Stimulated activated naive CD4-positive, alpha-beta T cell (primary cell): Measurements from ENCODE around the gene MROH8.
"Not testable (repeated sequence)": the region's sequence is repeated elsewhere in the genome, so short reads cannot be mapped to it uniquely, and the experiment has no call there.

Experiments used
- DNase-seq, 6 experiments: peaks; one replicate each; lab custom pipeline; 2025; lab: John Stamatoyannopoulos, UW

MROH8 gene

DNA sequence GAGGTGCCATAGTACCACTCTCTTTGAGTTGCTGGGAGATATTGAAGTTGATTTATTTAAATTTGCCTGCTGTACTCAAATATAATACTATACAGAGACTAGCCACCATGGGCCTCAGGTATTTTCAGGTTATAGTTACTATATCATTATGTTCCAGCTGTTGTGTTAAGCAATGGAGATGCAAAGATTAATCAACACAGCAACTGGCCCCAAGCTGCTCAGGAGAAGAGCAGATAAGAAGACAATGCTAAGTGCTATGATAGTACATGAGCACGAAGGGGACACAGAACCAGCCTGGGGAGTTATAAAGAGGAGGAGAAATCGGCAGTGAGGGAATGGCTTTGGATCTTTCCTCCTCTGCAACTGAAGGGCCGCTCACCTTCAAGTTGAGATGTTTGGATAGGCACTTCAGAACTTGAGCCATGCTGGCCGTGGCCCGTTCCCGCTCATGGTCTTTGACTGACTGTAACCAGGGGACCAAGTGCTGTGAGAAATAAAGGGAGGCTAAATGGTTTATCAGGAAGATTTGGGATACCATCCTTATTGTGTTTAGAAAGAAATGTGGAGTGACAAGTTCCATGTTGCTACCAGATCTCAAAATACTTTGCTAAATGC lies 24.6 kb downstream of the MROH8 start:
- DNase-seq, result no peak

GRCh38 chr20:37152284-37152683 lies 27.1 kb downstream of the MROH8 start:
- no peak for DNase-seq

DNA sequence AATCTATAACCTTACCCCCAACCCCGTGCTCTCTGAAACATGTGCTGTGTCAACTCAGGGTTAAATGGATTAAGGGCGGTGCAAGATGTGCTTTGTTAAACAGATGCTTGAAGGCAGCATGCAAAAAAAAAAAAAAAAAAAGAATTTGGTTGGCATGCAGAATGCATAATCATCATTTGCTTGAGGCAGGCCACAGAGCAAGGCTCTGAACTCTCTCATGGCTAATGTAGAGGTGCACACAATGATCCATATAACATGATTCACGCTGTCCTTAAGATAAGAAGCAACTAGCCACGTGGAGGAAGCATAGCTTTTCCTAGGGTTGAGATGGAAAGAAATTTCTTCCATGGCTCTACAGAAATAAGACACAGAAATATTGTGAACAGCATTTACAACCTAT lies 27.8 kb downstream of the MROH8 start:
- no peak for DNase-seq

- DNase-seq, result not testable (repeated sequence)
These were observed 28.5 kb downstream of the MROH8 start for GRCh38 chr20:37150864-37151263.

DNA sequence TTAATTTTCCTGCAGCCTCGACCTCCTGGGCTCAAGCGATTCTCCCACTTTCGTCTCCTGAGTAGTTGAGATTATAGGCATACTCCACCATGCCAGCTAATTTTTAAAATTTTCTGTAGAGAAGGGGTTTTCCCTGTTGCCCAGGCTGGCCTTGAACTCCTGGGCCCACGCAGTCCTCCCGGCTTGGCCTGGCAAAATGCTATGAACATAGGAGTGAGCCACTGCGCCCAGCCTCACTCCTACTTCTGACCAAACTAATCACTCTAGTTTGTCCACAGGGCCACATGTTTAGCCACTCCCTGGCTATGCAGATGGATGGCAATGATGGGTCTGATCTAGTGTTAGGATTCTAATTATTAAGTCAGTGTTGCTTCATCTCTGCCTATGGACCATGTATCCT lies 32.1 kb downstream of the MROH8 start:
- DNase-seq, result no peak

- no peak for DNase-seq
These were observed 34.4 kb downstream of the MROH8 start for GRCh38 chr20:37144856-37145404.

- DNase-seq, result no peak
These were observed 36.6 kb downstream of the MROH8 start for GRCh38 chr20:37142708-37143107.

DNA sequence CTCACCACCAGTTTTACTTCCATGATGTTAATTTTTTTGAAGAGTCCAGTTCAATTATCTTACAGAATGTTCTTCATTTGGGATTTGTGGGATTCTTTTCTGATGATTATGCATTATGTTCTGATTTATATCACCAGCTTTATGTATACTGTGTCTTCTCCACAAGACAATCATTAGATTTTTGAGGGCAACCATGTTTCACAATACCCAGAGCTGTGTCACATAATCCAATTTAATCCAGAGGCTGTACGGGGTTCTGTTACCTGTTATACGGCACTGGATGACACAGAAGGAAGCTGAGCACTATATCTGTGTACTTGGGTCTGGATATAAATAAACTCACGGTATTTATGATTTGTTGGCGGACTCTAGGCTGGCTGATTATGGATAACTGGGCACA lies 41.8 kb downstream of the MROH8 start:
- no peak for DNase-seq

GRCh38 chr20:37133952-37134351 lies 45.4 kb downstream of the MROH8 start:
- no peak for DNase-seq

DNA sequence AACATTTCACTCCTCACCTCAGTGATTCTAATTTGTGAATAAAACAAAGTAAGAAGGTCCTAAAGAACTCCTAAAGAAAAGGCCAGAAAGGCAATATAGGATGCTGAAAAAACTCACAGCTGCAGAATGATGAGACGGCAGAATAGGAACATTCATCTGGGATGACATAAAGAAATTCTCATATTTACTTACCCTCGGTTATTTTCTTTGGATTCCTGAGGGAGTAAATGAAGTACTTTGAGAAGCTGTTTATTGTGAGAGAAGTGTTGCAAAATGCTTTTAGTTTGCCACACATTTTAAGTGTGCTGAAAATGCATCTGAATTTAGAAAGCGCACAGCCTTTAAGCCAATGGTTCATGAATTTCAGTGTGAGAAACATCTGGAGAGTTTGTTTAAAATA lies 47.9 kb downstream of the MROH8 start:
- DNase-seq, result no peak

DNA sequence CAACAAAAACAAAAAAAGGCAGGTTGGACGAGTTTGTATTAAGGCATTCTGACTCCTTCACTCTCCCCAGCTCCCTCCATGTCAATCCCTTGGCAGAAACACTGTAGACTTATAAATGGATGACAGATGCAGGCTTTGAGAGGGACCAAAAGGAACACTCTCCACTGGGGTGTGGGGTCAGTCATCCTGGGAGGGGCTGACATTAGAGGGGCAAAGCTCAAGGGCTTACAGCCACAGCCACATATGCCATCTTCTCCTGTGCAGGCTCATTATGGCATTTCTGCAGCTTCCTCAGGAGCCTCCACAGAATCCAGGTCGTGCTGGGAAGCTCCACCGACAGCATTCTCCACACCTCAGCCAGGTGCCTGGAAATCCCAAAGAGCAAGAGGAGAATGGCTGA lies 50.5 kb downstream of the MROH8 start:
- DNase-seq, result no peak

DNA sequence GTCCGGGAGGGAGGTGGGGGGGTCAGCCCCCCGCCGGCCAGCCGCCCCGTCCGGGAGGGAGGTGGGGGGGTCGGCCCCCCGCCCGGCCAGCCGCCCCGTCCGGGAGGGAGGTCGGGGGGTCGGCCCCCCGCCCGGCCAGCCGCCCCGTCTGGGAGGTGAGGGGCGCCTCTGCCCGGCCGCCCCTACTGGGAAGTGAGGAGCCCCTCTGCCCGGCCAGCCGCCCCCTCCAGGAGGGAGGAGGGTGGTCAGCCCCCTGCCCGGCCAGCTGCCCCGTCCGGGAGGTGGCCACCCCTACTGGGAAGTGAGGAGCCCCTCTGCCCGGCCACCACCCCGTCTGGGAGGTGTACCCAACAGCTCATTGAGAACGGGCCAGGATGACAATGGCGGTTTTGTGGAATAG lies 53.1 kb downstream of the MROH8 start:
- DNase-seq, result not testable (repeated sequence)

- DNase-seq, result no peak
These were observed 55.9 kb downstream of the MROH8 start for GRCh38 chr20:37123441-37123840.

DNA sequence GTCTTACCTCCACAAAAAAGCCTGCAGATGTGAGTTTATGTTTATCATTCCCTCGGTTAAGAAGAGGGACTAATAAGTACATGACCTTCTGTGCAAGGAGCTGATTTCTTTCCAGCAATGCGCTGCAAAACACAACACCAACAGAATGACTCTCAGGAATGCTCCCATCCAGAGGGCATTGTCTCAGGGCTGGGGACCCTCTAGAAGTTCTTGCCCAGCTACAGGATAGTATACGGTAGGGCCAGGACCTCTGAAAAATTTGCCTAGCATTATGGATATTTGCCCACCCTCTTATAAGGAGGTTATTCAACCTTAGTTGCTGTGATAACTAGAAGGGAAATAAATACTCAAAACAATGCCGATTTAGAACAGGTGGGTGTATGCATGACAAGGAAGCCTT lies 58.9 kb downstream of the MROH8 start:
- DNase-seq, result no peak

GRCh38 chr20:37119356-37120036 lies 59.9 kb downstream of the MROH8 start:
- no peak for DNase-seq

DNA sequence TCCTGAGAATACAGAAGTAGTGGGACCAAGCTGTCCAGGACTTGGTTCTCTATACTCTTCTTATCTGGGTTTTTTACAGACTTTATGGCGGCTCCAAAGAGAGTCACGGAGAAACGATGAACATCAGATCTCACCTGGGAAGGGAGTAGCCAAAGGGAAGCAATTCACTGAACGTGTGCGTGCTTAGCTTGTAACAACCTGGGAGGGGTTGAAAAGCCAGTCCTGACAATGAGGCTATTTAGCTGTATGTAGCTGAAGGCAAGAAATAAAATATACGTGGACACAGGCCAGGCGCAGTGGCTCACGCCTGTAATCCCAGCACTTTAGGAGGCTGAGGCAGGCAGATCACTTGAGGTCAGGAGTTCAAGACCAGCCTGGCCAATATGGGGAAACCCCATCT lies 65.3 kb downstream of the MROH8 start:
- DNase-seq, result no peak

DNA sequence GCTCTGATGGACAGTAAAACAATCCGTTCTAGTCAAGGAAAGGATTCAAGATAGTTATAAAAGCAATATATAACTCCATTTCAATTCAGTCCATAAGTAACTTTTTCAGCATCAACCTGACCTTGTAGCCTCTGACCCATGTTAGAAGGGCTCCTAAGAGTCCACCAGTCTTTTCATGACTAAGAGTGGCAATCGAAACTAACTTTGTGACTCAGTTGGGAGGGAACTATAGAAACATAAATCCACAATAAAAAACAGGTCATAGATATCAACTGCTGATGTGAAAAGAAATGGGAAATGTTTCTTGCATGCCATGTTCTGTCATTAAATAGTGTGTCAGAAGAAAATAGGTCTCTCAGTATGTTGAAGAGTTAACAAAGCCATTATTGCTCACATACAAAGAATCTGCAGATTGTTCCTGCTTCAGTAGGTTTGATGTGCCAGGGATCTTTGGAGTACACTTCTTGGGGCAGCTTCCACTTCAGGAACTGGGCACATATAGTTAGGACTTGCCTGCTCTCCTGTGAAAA lies 67.4 kb downstream of the MROH8 start:
- DNase-seq, result no peak

DNA sequence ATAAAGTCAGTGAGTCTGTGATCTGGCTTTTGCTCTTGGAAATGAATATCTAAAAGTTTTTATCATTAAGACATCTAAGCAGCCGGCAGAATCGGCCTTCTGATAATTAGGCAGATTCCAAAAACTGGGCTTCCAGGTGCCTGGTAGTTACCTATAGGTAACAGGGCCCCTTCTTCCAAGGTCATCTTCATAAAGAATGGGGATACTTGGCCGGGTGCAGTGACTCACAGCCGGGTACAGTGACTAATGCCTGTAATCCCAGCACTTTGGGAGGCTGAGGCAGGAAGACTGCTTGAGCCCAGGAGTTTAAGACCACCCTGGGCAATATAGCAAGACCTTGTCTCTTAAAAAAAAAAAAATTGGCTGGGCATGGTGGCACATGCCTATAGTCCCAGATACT lies 70.7 kb downstream of the MROH8 start:
- DNase-seq, result no peak

DNA sequence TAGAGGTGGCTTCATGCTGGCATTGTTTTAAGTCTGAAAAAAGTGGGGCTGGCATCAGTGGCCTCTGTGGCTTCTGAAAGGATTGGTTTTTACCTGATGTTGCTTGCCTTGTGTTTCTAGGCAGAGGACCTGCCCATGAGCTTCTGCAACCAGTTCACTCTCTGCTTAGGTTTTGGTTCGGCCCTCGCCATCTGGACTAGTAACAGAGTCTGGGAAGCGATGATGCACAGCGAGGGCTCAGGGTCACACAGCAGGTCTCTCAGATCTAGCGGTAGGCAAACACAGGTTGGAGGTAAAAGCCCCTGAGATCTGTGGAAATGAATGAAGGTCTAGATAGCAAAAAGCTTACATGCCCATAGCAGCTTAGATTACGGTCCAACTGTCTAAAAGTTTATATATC lies 76.8 kb downstream of the MROH8 start:
- no peak for DNase-seq

- DNase-seq, result no peak
These were observed 82.8 kb downstream of the MROH8 start for GRCh38 chr20:37096415-37097041.

GRCh38 chr20:37095599-37096414 lies 83.5 kb downstream of the MROH8 start, which contains the start of gene RBL1:
TSS of gene RBL1 (minus strand) at chr20:37095997. CDS start at chr20:37095928, 69 bp downstream.
- peak; percentile 71 to 98 (median 86) for DNase-seq

GRCh38 chr20:37095108-37095598 lies 84.2 kb downstream of the MROH8 start:
- peak; percentile 34 to 72 (median 58) for DNase-seq
